ENCODE data around the gene RCAN2.

DNA sequence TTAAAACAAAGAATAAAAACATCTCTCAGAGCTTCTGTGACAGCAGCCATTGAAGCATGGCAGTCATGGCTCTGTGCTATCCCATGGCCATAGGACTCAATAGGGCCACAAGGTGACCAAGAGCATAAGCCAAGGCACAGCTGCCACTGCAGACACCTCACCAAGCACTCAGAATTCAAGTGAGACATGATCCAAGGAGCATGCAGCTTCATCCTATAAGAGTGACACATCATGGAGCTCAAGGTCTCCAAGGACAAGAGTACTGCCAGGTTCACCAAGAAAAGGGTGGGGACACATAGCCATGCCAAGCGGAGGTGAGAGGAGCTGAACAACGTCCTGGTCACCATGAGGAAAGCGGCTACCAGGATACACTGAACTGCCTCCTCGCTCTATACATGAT lies 53.0 kb downstream of the RCAN2 start:
- no peak for TF ChIP-seq CTCF (IDR thresholded peaks at IDR 0.05; ENCODE audit: low read length)
- TF ChIP-seq EZH2phosphoT487 (IDR thresholded peaks at IDR 0.05; ENCODE audit: low read length): no peak
